MV-4-11 (cell line): Measurements from ENCODE around the gene CMPK2.
"Not testable (repeated sequence)": the region's sequence is repeated elsewhere in the genome, so short reads cannot be mapped to it uniquely, and the experiment has no call there.

Experiments used
- DNase-seq: peaks from one replicate; lab custom pipeline; 2025; lab: John Stamatoyannopoulos, UW

CMPK2 gene

DNA sequence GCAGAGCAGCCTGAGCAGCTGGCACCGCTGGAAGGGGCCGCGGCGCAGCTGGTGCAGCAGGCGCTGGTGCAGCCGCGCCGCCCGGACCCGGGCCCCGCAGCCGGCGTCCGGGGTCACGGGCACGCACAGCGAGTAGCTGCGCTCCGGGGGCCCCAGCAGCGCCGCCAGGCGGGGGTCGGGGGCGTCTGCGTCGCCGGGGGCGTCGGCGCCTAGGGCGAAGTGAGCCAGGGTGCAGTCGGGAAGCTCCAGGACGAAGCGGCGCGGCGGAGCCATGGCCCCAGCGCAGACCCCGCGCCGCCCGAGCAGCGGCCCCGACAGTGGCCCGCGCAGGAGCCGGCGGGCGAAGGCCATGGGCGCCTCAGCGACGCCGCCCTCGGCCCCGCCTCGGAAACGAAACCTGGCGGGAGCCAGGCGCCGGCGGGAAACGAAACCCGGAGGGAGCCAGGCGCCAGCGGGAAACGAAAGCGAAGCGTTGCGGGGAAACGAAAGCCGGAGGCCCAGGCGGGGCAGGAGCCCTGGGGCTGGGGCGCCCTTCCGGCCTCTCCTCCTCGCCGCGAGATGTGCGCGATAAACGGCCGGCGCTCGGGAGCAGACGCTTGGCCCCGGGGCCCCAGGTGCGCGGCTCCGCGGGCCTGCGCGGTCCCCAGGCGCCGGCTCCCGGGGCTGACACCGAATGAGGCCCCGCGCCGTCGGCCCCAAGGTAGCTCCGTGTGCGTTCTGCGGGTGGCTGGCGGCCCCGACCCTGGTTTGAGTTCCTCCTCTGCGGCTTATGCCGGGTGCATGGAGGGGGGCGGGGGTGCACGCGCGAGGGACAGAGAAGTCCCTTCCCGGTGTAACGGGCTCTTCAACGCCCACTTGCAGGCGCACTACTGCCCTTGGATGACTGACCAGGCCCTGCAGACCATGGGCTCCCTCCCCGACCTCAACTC, at the start of gene CMPK2:
Gene CMPK2 (minus strand): TSS at position 562 of the 929 bp plus-strand sequence. CDS start 211 bp downstream, at position 351.
- peak; percentile 81 for DNase-seq

GRCh38 chr2:6915399-6915798, 49.7 kb upstream of the CMPK2 start:
- no peak for DNase-seq

GRCh38 chr2:6914828-6915227, 49.1 kb upstream of the CMPK2 start:
- DNase-seq: no peak

DNA sequence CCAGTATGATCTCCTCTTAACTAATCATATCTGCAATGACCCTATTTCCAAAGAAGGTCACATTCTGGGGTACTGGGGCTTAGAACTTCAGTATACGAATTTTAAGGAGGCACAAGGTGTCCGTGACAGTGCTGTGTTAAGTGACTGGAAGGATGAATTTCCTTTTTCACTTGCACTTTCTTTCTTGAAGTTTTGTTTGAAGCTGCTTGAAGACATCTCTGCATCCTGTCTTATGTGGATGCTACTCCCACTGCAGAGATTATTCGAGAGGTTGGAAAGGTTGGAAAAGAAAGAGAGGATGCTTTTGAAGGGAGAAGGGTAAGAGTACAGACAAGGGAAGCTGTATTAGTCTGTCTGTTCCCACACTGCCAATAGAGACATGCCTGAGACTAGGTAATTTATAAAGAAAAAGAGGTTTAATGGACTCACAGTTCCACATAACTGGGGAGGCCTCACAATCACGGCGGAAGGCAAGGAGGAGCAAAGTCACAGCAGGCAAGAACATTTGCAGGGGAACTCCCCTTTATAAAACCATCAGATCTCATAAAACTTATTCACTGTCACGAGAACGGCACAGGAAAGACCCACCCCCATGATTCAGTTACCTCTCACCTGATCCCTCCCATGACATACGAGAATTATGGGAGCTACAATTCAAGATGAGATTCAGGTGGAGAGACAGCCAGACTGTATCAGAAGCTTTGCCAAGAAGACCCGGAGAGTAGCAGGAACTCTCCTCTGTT, 47.9 kb upstream of the CMPK2 start:
- DNase-seq: no peak

DNA sequence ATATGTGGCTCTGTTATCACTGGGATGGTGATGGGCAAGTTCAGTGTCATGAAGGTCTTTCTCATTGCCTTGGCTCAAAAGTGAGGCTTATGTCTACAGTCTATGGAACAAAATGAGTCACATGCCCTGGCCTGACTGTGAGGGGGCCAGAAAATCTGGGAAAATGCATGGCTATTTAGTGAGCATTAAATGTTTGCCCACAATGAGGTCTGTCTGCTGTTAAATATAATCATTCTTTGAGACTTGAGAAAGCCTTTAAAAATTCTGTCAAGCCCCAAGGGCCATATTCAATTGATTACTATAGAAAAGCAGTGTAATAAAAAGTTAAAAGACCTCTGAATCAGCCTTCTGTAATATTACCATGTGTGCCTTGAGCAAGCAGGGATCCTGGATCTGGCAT, 46.0 kb upstream of the CMPK2 start:
- no peak for DNase-seq

DNA sequence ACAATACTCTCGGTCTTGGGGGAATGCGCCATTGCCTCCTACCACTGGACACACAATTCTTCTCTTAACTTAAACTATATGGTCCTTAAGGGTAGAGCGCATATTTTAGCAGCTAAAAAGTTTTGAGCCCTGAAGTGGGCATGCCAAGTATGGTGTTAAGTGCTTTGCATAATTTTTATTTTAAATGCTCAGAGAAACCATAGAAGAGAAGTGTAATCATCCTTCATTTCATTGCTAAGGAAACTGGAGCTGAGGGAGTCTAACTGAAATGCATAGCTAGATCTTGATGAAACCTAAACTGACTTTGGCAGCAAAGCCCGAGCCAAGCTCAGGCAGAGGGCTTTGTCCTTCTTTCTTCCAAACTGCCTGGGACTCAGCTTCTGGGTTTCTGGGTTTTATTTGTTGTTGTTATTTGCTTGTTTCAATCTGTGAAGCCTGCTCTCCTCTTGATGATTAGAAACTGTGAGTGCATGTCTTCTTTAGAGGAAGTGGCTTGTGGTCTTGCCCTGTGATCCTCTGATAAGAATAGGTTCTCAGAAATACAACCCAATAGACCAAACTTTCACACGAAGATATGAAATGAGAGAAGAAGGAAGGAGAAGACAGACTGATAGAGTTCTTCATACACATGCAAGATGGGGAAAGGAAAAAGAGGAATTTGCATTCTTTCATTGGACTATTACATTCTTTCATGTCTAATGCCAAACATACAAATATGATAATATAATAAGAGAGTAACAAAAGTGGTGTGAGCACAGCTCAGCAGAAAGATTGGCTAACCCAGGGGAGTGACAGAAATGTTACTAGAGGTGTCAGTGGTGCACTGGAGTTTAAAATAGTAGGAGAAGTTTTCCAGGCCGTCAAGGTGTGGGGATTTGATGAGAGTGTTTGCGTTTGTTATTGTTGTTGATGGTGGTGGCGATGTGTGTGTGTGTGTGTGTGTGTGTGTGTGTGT, 44.0 kb upstream of the CMPK2 start:
- DNase-seq: peak; percentile 96

- DNase-seq: no peak
These were observed 42.6 kb upstream of the CMPK2 start for GRCh38 chr2:6908291-6908690.

GRCh38 chr2:6906165-6906741, 40.5 kb upstream of the CMPK2 start:
- no peak for DNase-seq

- no peak for DNase-seq
These were observed 40.0 kb upstream of the CMPK2 start for GRCh38 chr2:6905668-6906067.

GRCh38 chr2:6902581-6902980, 36.9 kb upstream of the CMPK2 start:
- DNase-seq: not testable (repeated sequence)

DNA sequence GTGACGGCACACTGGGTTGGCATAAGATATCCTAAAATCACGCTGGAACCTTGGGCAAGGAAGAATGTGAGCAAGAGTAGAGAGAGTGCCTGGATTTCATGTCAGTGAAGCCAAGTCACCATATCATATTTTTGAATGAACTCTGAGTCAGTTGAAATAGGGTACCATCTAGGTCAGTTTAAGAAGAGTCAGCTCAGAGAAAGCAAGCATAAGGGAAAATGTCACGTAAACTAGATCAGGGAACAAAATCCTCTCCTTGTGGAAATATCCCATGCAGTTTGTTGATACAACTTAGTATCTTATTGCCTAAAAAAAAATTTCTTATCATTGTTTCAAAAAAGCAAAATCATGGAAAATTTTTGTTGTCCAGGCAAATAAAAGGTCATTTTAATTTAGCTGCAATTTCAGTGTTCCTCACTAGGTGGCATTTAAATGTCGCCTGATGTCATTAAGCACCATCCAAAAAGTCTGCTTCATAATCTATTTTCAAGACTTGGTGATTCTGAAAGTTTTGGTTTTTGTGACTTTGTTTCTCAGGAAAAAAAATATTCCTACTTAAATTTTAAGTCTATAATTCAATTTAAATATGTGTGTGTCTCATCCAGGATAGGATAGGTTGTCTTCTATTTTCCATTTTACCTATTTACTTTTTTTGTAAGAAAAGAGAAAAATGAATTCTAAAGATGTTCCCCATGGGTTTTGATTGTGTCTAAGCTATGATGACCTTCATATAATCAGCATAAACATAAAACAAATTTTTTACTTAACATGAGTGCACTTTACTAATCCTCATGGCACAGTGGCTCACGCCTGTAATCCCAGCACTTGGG, 31.4 kb upstream of the CMPK2 start:
- DNase-seq: peak; percentile 46

DNA sequence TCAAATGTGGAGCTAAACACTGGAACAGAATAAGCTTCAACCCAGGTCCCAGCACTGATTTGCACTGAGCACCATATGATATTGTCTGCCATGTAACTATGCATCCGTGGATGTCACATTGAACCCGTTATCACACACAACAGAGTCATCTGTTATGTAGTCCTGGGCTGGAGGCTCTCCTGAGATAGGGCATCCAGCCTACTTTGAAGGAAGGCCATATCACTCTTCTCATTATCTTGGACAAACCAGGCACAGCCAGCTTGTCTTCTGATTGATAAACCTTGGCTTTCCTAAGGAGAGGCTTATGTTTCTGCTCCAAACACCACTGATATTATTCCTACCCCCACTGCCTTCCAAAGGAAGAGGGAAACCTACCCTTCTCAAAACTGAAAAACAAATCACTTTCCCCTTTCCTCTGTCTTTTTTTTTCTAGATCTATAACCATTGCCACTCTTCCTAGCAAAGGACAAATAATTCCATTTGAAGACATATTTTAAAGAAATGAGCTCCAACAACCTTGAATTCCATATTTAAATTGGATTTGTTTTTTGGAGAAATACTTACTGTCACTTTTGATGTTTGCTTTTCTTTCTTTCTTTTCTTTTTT, 28.3 kb upstream of the CMPK2 start:
- DNase-seq: no peak

DNA sequence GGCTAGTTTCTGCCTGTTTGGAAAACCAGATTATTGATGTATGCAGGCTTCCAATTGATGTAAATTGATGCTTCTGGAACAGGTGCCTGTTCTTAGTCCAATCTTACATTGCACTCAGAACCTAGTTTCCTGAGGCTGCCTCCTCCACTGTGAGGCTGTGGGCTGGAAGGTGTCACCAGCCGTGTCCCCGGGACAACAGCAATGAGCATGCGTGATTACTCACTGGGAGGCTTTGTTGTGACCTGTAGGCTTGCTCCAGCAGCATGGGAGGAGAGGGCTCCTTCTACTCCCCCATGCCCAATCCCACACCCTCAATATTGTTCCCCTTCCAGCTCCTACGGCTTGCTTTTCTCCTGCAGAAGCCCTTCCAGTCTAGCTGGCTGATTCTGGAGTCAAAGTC, 23.0 kb upstream of the CMPK2 start:
- DNase-seq: no peak

GRCh38 chr2:6887751-6888192, 22.1 kb upstream of the CMPK2 start:
- no peak for DNase-seq

- DNase-seq: no peak
These were observed 20.3 kb upstream of the CMPK2 start for GRCh38 chr2:6885968-6886367.

- no peak for DNase-seq
These were observed 19.8 kb upstream of the CMPK2 start for GRCh38 chr2:6885551-6885950.

DNA sequence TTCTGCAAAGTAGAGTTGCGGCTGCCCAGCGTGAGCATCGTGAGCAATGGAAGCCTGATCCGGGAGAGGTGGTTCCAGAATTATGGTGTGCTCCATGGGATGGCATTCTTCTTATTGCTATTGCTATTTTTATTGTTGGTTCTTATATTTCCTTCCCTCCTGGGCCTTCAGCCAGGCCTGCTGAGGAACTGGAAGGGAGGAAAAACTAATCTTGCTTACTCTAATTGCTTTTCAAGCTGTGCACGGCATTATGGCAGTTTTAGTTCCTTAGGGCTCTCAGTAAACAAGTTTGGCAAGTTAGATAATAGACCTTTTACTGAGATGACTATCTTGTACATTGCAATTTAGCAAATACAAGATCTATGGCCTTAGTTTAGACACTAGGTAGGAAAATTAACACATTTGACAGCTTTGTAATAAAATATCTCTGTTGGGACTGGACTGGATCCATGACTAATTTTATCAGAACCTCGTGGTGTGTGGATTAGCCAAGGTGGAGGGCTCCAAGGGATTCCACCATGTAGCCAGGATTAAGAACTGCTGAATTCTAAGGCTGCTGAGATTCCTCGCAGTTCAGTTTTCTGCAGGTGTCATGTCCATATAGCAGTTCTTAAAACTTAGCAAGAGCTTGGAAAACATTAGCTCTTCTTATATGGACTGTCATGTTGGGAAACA, 17.9 kb upstream of the CMPK2 start:
- no peak for DNase-seq

GRCh38 chr2:6881516-6881915, 15.8 kb upstream of the CMPK2 start:
- no peak for DNase-seq

DNA sequence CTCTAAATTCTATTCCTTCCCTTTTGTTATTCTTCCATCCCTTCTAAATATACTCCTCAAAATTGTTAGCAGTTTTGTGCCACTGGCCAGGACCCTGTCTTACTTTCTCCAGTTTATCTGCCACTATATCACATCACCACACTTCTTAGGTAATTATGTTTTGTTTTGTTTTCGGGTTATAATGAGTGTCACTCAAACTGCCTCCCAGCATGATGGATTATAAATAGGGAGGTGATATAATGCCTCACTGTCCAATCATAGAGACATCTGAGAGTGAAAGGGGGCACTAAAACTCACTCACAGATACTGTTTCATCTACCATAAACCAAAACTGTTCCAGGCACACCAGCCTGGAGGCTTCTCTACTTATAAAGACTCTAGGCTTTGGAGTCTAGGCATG, 15.3 kb upstream of the CMPK2 start:
- DNase-seq: no peak
